ENCODE data around the gene GABRG3.

DNA sequence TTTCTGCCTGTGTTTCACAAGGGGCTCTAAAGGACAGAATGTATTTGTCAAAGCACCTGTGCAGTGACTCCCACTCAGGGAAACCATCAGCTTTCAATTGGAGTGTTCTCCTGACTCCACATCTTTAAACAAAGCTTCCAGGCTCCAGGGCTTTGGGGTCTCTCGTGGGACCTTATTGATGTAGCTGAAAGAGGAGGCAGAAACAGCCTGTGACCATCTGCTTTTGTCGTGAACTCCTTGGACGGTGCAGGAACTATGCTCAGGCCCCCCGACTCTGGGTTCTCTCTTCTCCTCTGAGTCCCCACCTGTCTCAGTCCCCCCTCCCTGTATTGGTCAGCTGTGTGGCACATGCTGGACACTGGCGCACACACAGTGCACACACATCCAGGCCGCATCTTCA is 486.8 kb downstream of the GABRG3 start:
- TF ChIP-seq, protein P1, sequence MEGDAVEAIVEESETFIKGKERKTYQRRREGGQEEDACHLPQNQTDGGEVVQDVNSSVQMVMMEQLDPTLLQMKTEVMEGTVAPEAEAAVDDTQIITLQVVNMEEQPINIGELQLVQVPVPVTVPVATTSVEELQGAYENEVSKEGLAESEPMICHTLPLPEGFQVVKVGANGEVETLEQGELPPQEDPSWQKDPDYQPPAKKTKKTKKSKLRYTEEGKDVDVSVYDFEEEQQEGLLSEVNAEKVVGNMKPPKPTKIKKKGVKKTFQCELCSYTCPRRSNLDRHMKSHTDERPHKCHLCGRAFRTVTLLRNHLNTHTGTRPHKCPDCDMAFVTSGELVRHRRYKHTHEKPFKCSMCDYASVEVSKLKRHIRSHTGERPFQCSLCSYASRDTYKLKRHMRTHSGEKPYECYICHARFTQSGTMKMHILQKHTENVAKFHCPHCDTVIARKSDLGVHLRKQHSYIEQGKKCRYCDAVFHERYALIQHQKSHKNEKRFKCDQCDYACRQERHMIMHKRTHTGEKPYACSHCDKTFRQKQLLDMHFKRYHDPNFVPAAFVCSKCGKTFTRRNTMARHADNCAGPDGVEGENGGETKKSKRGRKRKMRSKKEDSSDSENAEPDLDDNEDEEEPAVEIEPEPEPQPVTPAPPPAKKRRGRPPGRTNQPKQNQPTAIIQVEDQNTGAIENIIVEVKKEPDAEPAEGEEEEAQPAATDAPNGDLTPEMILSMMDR (IDR thresholded peaks at IDR 0.05), result no peak
- TF ChIP-seq EP300 (IDR thresholded peaks at IDR 0.05) (no peak), POLR2A (IDR thresholded peaks at IDR 0.05) (no peak)
